Lower lobe of right lung (tissue), 2 donors: ENCODE data around the gene DMBX1. TPM values are rescaled to one million over a fixed set of nuclear protein-coding genes. Genes with fewer than 3 reads are reported as not detected.
A peak's percentile ranks its signal among the peaks of the same experiment; 100 is the strongest.

ENCODE experiments used
- ATAC-seq, 2 donors: fragments of 200-7000 bp; cut with Tn5 transposase; one replicate each; pipeline ENCODE4 v1.9.1; 2020 to 2022; ENCODE audit warnings: mild to moderate bottlenecking in 2 of 2, moderate library complexity in 2 of 2
- DNase-seq: peaks from one replicate; pipeline ENCODE4 v3.0.0-alpha.2; 2020
- H3K27ac ChIP-seq: fragments of 200-600 bp; one replicate; pipeline ENCODE4 v1.8.0; 2022
- H3K27me3 ChIP-seq: fragments of 200-600 bp; one replicate; pipeline ENCODE4 v1.8.0; 2022; ENCODE audit warnings: low read depth
- H3K36me3 ChIP-seq: fragments of 200-600 bp; one replicate; pipeline ENCODE4 v1.8.0; 2022; ENCODE audit warnings: mild to moderate bottlenecking
- H3K4me1 ChIP-seq: fragments of 200-600 bp; one replicate; pipeline ENCODE4 v1.8.0; 2022
- H3K4me3 ChIP-seq: fragments of 200-600 bp; one replicate; pipeline ENCODE4 v1.8.0; 2022; ENCODE audit warnings: mild to moderate bottlenecking
- H3K9me3 ChIP-seq: fragments of 200-600 bp; one replicate; pipeline ENCODE4 v1.8.0; 2022
- CTCF ChIP-seq: fragments of 200-600 bp; IDR thresholded peaks from one replicate; pipeline ENCODE4 v1.8.0; 2022; ENCODE audit warnings: antibody characterized with exemption, mild to moderate bottlenecking
- intact Hi-C: fragments of 100-400 bp; cut with DNase I; formaldehyde crosslinking; loops from one replicate; pipeline ENCODE4 v1.11.0; 2022
- total RNA-seq: library from RNA; stranded (reverse); fragmentation: NEBNext Ultra II Directional; extraction: Animal tissue kit (Norgen Biotek cat#: 25700); gene quantifications from one replicate; pipeline ENCODE4 v1.2.1, GENCODE V29; 2021
- donor health status: DM: no; HTN: yes; CAD: no; lungs with severe emphysema.

The DMBX1 gene
- total RNA-seq, 1 donor from 2014 or later: not detected

- no peak for TF ChIP-seq CTCF
- intact Hi-C loops: no loop called here
- no peaks in the 10 kb centered on the region for H3K9me3 ChIP-seq
- ATAC-seq (peak; percentile 4 to 16), DNase-seq (no peak)
- H3K36me3 ChIP-seq: no peaks in the 10 kb centered on the region
- H3K27ac ChIP-seq: no peak overlapping the region
- peaks cover 9% of the 10 kb centered on the region for H3K4me1 ChIP-seq
- peaks cover 53% of the 10 kb centered on the region for H3K27me3 ChIP-seq
- H3K4me3 ChIP-seq: peak overlapping the region; percentile 70
Measured at GRCh38 chr1:46467183-46467504, 22.5 kb upstream of the DMBX1 start.

GRCh38 chr1:46469881-46470280 lies 19.8 kb upstream of the DMBX1 start:
- no peak for TF ChIP-seq CTCF
- H3K4me1 ChIP-seq: peaks cover 9% of the 10 kb centered on the region
- no peak overlapping the region for H3K4me3 ChIP-seq
- no peak overlapping the region for H3K27ac ChIP-seq
- ATAC-seq: no peak
- no peaks in the 10 kb centered on the region for H3K36me3 ChIP-seq
- H3K9me3 ChIP-seq: no peaks in the 10 kb centered on the region
- peaks cover 68% of the 10 kb centered on the region for H3K27me3 ChIP-seq
- no peak for DNase-seq
- intact Hi-C loops: no loop called here

GRCh38 chr1:46471848-46472492 lies 17.7 kb upstream of the DMBX1 start:
- Histone ChIP-seq H3K4me3 (no peak overlapping the region), H3K36me3 (no peaks in the 10 kb centered on the region), H3K9me3 (no peaks in the 10 kb centered on the region), H3K27me3 (peaks cover 73% of the 10 kb centered on the region), H3K27ac (no peak overlapping the region), H3K4me1 (peaks cover 3% of the 10 kb centered on the region)
- no peak for TF ChIP-seq CTCF
- ATAC-seq (no peak), DNase-seq (no peak)
- intact Hi-C loops: no loop called here

GRCh38 chr1:46472498-46473181 lies 17.0 kb upstream of the DMBX1 start:
- DNase-seq: no peak
- Histone ChIP-seq H3K4me1 (no peaks in the 10 kb centered on the region), H3K27me3 (peaks cover 73% of the 10 kb centered on the region)

GRCh38 chr1:46473991-46474390 lies 15.6 kb upstream of the DMBX1 start:
- no peak for DNase-seq
- intact Hi-C loops: no loop called here
- Histone ChIP-seq H3K9me3 (no peaks in the 10 kb centered on the region), H3K4me1 (no peaks in the 10 kb centered on the region), H3K36me3 (no peaks in the 10 kb centered on the region), H3K4me3 (no peak overlapping the region), H3K27me3 (peaks cover 72% of the 10 kb centered on the region), H3K27ac (no peak overlapping the region)
- no peak for ATAC-seq
- no peak for TF ChIP-seq CTCF

More at GRCh38 chr1:46472498-46473181, 17.0 kb upstream of the DMBX1 start:
- H3K9me3 ChIP-seq: no peaks in the 10 kb centered on the region
- H3K27ac ChIP-seq: no peak overlapping the region
- H3K36me3 ChIP-seq: no peaks in the 10 kb centered on the region
- no peak for ATAC-seq
- H3K4me3 ChIP-seq: no peak overlapping the region
- TF ChIP-seq CTCF: no peak
- intact Hi-C loops: no loop called here
